BLaER1 treated with 17β-estradiol and CSF1 and Interleukin-3, amounts not matched to agents 10 nM and 100 nM (cell line): ENCODE measurements around the gene GNAQ.

ENCODE experiments used
- H3K27ac ChIP-seq, 11 experiments: shearing (Covaris generic); formaldehyde crosslinking; 2 replicates each; pipeline ENCODE4 v1.8.1; 2022
- H3K27me3 ChIP-seq, 11 experiments: shearing (Covaris generic); formaldehyde crosslinking; 2 replicates each; pipeline ENCODE4 v1.8.1; 2022
- H3K36me3 ChIP-seq, 11 experiments: shearing (Covaris generic); formaldehyde crosslinking; 2 replicates each; pipeline ENCODE4 v1.8.1; 2022
- H3K4me1 ChIP-seq, 10 experiments: shearing (Covaris generic); formaldehyde crosslinking; 2 replicates each; pipeline ENCODE4 v1.8.1; 2022
- H3K4me2 ChIP-seq, 11 experiments: shearing (Covaris generic); formaldehyde crosslinking; 2 replicates each; pipeline ENCODE4 v1.8.1; 2022
- H3K4me3 ChIP-seq, 10 experiments: shearing (Covaris generic); formaldehyde crosslinking; 2 replicates each; pipeline ENCODE4 v1.8.1; 2022
- H3K9ac ChIP-seq, 11 experiments: shearing (Covaris generic); formaldehyde crosslinking; 2 replicates each; pipeline ENCODE4 v1.8.1; 2022
- H3K9me3 ChIP-seq, 11 experiments: shearing (Covaris generic); formaldehyde crosslinking; replicated peaks in 1 of 11; 2 replicates each; pipeline ENCODE4 v1.8.1; 2022
- H4K20me1 ChIP-seq, 11 experiments: shearing (Covaris generic); formaldehyde crosslinking; 2 replicates each; pipeline ENCODE4 v1.8.1; 2022
- Cebpa-rat ChIP-seq, 11 experiments: shearing (Covaris generic); IDR thresholded peaks; 2 replicates each; pipeline ENCODE4 v1.8.1; 2022

Gene GNAQ

DNA sequence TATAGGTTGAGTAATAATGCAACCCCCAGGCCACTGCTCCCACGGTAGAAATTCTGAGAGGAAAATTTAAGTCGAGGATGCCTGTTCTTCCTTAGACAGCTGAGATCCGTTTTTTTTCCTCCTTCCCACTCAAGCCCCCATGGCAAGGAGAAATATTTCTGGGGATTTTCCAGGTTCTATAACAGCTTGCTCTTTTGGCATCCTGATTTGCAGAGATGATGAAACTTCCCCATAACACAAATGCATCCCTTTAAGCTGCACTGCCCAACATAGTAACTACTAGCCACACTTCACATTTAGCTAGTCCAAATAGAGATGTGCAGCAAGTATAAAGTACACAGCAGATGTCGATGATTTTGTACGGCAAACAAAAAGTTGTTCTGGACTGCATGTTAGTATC lies 351.0 kb downstream of the GNAQ start:
- Histone ChIP-seq H3K27ac (no peak overlapping the region), H3K4me2 (no peak overlapping the region), H4K20me1 (no peaks in the 10 kb centered on the region), H3K4me1 (no peaks in the 10 kb centered on the region), H3K27me3 (no peaks in the 10 kb centered on the region), H3K36me3 (no peaks in the 10 kb centered on the region), H3K9ac (no peak overlapping the region), H3K4me3 (no peak overlapping the region), H3K9me3 (peaks cover 0 to 9% (median 3%) of the 10 kb centered on the region in 11 experiments; a peak in 5 of 22 replicates)
- no peak for TF ChIP-seq Cebpa-rat (IDR thresholded peaks at IDR 0.05)

DNA sequence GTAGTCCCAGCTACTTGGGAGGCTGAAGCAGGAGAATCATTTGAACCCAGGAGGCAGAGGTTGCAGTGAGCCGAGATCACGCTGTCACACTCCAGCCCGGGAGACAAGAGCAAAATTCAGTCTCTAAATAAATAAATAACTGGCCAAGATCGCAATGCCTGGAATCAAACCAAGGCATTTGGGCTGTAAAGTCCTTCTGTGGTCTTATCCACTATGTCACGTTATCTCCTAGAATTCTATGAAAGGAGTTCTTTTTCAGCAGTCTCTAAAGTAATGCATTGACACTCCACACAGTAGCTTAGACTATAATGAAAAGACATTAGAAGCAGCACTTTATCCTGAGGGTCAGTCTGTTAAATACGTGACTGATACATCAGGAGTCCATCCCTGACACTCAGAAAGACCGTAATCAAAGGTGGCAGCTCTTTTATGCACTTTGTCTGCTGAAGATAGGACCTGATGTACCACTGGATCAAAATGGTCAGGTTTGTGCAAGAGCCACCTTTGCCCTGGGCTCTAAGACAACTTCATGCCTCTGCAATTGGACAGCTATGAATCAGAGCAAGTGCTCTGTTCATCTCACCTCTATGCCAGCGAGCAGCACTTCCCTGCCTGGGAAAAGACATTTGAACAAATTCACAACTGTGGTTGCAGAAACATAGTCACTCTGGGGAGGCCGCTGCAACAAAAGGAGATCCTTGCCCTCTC lies 351.8 kb downstream of the GNAQ start:
- no peaks in the 10 kb centered on the region for H3K36me3 ChIP-seq
- H4K20me1 ChIP-seq, result no peaks in the 10 kb centered on the region
- H3K4me3 ChIP-seq, result no peak overlapping the region
- no peak for TF ChIP-seq Cebpa-rat (IDR thresholded peaks at IDR 0.05)
- no peaks in the 10 kb centered on the region for H3K27me3 ChIP-seq
- H3K9ac ChIP-seq, result no peak overlapping the region
- H3K9me3 ChIP-seq, result peaks cover 0 to 9% (median 3%) of the 10 kb centered on the region in 11 experiments; a peak in 5 of 22 replicates
- no peak overlapping the region for H3K4me2 ChIP-seq
- no peak overlapping the region for H3K27ac ChIP-seq
- no peaks in the 10 kb centered on the region for H3K4me1 ChIP-seq

DNA sequence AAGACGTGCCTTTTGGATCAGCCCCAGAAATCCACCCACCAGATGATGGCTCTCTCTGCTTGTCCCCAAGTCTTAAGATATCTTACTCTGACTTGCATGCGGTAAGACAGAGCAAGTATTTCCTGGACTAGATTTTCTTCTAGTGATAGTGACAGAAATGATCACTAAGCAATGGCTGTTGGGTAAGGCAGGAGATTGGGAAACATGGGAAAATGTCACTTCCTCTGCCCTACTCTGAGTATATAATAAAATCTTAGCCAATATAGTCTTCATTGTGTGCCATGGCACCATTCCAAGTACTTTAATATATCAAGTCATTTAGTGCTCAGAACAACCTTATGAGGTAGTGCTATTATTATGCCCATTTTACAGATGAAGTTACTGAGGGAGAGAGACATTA lies 352.5 kb downstream of the GNAQ start:
- Histone ChIP-seq H4K20me1 (no peaks in the 10 kb centered on the region), H3K9me3 (peaks cover 0 to 9% (median 3%) of the 10 kb centered on the region in 11 experiments; a peak in 5 of 22 replicates), H3K4me2 (no peak overlapping the region), H3K9ac (no peak overlapping the region), H3K27me3 (no peaks in the 10 kb centered on the region), H3K36me3 (no peaks in the 10 kb centered on the region), H3K4me1 (no peaks in the 10 kb centered on the region), H3K27ac (no peak overlapping the region), H3K4me3 (no peak overlapping the region)
- no peak for TF ChIP-seq Cebpa-rat (IDR thresholded peaks at IDR 0.05)

DNA sequence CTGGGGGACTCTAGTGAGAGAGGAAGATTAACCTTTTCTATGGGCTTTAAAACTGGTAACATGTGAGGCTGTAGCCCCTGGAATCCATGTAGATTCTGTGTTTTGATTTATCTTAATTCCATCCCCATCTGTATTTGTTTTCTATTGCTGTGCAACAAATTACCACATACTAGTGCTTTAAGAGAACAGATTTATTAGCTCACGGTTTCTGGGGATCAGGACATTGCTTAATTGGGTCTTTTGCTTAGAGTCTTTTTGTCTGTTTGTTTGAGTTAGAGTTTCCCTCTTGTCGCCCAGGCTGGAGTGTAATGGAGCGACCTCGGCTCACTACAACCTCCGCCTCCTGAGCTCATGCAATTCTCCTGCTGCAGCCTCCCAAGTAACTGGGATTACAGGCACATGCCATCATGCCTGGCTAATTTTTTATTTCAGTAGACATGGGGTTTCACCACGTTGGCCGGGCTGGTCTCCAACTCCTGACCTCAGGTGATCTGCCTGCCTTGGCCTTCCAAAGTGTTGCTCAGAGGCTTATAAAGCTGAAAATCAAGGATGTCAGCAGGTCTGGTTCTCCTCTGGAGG lies 353.6 kb downstream of the GNAQ start:
- Histone ChIP-seq H3K4me2 (no peak overlapping the region), H4K20me1 (no peaks in the 10 kb centered on the region), H3K9me3 (no peaks in the 10 kb centered on the region), H3K36me3 (no peaks in the 10 kb centered on the region), H3K9ac (no peak overlapping the region), H3K27ac (no peak overlapping the region), H3K4me3 (no peak overlapping the region), H3K27me3 (no peaks in the 10 kb centered on the region), H3K4me1 (no peaks in the 10 kb centered on the region)
- TF ChIP-seq Cebpa-rat (IDR thresholded peaks at IDR 0.05), result no peak

DNA sequence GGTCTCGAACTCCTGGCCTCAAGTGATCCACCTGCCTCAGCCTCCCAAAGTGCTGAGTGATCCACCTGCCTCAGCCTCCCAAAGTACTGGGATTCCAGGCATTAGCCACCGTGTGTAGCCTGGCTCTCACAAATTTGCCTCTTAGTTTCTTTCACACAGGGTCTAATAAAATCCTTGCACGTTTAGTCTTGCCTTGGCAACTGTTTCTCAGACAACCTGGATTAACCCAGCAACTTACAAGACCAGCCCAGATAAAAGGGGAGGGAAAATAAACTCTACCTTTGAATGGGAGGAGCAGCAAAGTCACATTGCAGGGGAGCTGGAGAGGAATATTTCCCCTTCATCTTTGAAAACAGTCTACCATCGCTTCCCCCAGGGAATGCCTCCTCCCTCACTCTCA lies 354.2 kb downstream of the GNAQ start:
- Histone ChIP-seq H3K9me3 (no peaks in the 10 kb centered on the region), H3K4me1 (no peaks in the 10 kb centered on the region), H3K27me3 (no peaks in the 10 kb centered on the region), H4K20me1 (no peaks in the 10 kb centered on the region), H3K4me2 (no peak overlapping the region), H3K4me3 (no peak overlapping the region), H3K27ac (no peak overlapping the region), H3K9ac (no peak overlapping the region), H3K36me3 (no peaks in the 10 kb centered on the region)
- TF ChIP-seq Cebpa-rat (IDR thresholded peaks at IDR 0.05), result no peak

DNA sequence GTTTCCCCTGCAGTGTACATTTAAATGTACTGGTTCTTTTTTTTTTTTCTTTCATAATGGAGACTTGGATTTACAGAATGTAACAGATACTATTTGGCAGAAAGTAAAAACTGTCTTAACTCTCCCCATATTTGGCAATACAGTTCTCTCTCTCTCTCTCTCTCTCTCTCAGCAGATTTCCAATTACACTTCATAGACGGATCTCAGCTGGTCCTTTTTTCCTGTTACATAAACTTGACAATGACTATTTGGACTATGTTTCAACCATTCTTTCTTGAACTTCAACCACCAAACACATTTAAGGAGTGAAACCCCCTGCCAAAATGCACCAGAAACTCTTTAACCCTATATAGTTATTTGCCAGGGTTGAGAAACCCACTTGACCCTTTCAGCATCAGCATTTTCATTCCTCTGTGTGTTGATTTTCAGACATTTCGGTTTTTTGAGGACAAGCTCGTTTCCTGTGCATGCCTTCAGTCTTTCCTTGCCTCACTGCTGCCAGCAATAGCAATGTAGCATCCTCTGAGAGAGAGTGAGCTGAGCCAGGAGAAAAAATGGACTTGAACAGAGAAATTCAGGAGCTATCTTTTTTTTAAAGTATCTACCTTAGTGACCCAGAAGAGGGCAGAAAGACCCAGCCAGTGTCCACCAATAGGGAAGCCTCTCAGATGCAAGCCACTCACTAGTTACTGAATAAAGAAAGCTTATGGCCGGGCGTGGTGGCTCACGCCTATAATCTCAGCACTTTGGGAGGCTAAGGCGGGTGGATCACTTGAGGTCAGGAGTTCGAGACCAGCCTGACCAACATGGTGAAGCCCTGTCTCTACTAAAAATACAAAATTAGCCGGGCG lies 357.4 kb downstream of the GNAQ start:
- Histone ChIP-seq H3K27me3 (no peaks in the 10 kb centered on the region), H3K4me1 (no peaks in the 10 kb centered on the region), H3K4me3 (no peak overlapping the region), H4K20me1 (no peaks in the 10 kb centered on the region), H3K36me3 (no peaks in the 10 kb centered on the region), H3K9me3 (no peaks in the 10 kb centered on the region), H3K27ac (no peak overlapping the region), H3K9ac (no peak overlapping the region), H3K4me2 (no peak overlapping the region)
- TF ChIP-seq Cebpa-rat (IDR thresholded peaks at IDR 0.05), result no peak

DNA sequence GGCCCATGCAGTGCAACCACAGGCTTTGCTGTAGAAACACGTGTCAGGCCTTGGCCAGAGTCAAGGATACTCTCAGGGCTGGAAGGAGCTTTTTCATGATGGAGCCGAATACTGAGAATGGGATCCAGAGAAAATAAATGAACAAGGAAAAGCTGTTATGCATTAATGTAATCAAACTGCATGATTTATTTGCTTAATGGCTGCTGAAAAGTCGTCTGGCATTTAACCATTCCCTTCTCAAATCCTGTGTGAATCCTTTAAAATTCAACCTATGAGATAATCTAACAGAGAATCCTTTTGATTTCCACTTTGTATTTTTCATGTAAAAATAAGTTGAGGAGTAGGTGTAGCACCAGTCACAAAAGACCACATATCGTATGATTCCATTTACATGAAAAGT lies 359.4 kb downstream of the GNAQ start:
- Histone ChIP-seq H3K27ac (no peak overlapping the region), H3K4me1 (no peaks in the 10 kb centered on the region), H3K9me3 (no peaks in the 10 kb centered on the region), H4K20me1 (no peaks in the 10 kb centered on the region), H3K27me3 (no peaks in the 10 kb centered on the region), H3K4me2 (no peak overlapping the region), H3K4me3 (no peak overlapping the region), H3K9ac (no peak overlapping the region), H3K36me3 (no peaks in the 10 kb centered on the region)
- TF ChIP-seq Cebpa-rat (IDR thresholded peaks at IDR 0.05), result no peak

DNA sequence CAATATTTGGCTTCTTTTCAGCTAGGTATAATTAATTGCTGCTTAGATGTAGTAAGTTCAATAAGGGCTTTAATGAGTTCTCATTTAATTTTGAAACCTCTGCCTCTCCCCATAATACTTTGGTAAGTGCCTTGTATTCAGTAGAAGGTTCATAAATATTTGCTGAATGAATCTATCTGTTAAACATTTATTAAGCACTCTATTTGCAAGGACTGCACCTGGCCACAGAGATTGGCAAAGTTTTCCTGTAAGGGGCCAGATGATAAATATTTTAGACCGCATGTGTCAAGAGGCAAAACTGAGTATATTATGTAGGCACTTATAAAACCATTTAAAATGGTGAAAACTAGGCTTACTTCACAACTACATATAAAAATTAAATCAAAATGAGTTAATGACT lies 364.5 kb downstream of the GNAQ start:
- Histone ChIP-seq H3K27me3 (no peaks in the 10 kb centered on the region), H3K9ac (no peak overlapping the region), H4K20me1 (no peaks in the 10 kb centered on the region), H3K27ac (no peak overlapping the region), H3K9me3 (no peaks in the 10 kb centered on the region), H3K36me3 (no peaks in the 10 kb centered on the region), H3K4me2 (no peak overlapping the region), H3K4me3 (no peak overlapping the region), H3K4me1 (0 out of 20 replicates have a peak, but pooled peaks cover 0 to under 1% (median 0%) of the 10 kb centered on the region in 10 experiments)
- no peak for TF ChIP-seq Cebpa-rat (IDR thresholded peaks at IDR 0.05)
